Liver (tissue), 3 donors: Measurements from ENCODE around the gene CUEDC1.

Experiments used
- TAF1 ChIP-seq: conservative IDR thresholded peaks from 2 replicates; pipeline ENCODE4 v1.6.1; 2016; ENCODE audit warnings: antibody characterized with exemption, mild to moderate bottlenecking
- TF ChIP-seq, protein P1 (sequence below): fragments of 150-350 bp; IDR thresholded peaks from 2 replicates; pipeline ENCODE4 v1.5.1; 2017; ENCODE audit warnings: improper control_type of control experiment, low read depth, low read length; ENCODE audit not compliant: missing input control
- TF ChIP-seq, protein P2 (sequence below): IDR thresholded peaks from 2 replicates; pipeline ENCODE4 v1.6.1; 2016; ENCODE audit warnings: antibody characterized with exemption
- TF ChIP-seq, protein P3 (sequence below): IDR thresholded peaks from 2 replicates; pipeline ENCODE4 v1.6.1; 2016; ENCODE audit warnings: antibody characterized with exemption
- donor health status: healthy.
- donor health status: healthy.

DNA sequence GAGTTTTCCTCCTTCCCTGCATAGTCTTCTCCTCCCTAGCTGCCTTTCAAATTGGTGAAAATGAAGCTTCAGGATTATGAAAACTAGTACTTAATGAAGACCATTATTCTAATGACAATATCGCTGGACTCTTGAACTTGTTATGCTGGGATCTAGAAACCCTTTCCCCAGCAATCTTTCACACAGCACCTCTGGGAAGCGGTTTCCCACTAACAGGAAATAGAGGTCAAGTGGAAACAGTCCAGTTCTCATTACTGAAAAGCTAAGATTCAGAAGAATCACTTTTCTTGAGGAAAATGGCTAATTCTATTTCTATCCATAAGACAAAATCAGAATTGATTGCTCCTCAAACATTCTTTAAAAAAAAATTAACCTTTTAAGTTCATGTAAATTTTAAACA lies 34.8 kb upstream of the CUEDC1 start:
- TF ChIP-seq, protein P1, sequence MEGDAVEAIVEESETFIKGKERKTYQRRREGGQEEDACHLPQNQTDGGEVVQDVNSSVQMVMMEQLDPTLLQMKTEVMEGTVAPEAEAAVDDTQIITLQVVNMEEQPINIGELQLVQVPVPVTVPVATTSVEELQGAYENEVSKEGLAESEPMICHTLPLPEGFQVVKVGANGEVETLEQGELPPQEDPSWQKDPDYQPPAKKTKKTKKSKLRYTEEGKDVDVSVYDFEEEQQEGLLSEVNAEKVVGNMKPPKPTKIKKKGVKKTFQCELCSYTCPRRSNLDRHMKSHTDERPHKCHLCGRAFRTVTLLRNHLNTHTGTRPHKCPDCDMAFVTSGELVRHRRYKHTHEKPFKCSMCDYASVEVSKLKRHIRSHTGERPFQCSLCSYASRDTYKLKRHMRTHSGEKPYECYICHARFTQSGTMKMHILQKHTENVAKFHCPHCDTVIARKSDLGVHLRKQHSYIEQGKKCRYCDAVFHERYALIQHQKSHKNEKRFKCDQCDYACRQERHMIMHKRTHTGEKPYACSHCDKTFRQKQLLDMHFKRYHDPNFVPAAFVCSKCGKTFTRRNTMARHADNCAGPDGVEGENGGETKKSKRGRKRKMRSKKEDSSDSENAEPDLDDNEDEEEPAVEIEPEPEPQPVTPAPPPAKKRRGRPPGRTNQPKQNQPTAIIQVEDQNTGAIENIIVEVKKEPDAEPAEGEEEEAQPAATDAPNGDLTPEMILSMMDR, result no peak
- TF ChIP-seq, protein P2, sequence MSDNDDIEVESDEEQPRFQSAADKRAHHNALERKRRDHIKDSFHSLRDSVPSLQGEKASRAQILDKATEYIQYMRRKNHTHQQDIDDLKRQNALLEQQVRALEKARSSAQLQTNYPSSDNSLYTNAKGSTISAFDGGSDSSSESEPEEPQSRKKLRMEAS, result no peak
- TF ChIP-seq TAF1, result no peak
- TF ChIP-seq, protein P3, sequence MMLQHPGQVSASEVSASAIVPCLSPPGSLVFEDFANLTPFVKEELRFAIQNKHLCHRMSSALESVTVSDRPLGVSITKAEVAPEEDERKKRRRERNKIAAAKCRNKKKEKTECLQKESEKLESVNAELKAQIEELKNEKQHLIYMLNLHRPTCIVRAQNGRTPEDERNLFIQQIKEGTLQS, result no peak
